GM12872 (cell line): ENCODE results near the gene BIK.

Experiments used
- CTCF ChIP-seq: IDR thresholded peaks from 3 replicates; pipeline ENCODE4 v1.5.1; 2011; ENCODE audit warnings: low read depth, mild to moderate bottlenecking, low read length, moderate library complexity; ENCODE audit not compliant: insufficient read depth

Gene BIK

GRCh38 chr22:43170131-43170480 is 59.6 kb downstream of the BIK start:
- TF ChIP-seq CTCF = no peak

- no peak for TF ChIP-seq CTCF
These were observed 60.5 kb downstream of the BIK start for GRCh38 chr22:43171019-43171491.

- TF ChIP-seq CTCF = no peak
These were observed 61.1 kb downstream of the BIK start for GRCh38 chr22:43171607-43172006.

GRCh38 chr22:43172191-43172590 is 61.6 kb downstream of the BIK start:
- TF ChIP-seq CTCF = no peak

- TF ChIP-seq CTCF = no peak
These were observed 63.0 kb downstream of the BIK start for GRCh38 chr22:43173566-43173965.

GRCh38 chr22:43173976-43174720 is 63.6 kb downstream of the BIK start:
- no peak for TF ChIP-seq CTCF

- no peak for TF ChIP-seq CTCF
These were observed 64.5 kb downstream of the BIK start for GRCh38 chr22:43174941-43175531.
